GM19193 (cell line): ENCODE results near the gene SCYGR1.

Experiments used
- POLR2A ChIP-seq: IDR thresholded peaks from 4 replicates; pipeline ENCODE4 v1.6.1; 2011; ENCODE audit not compliant: insufficient read depth, insufficient read length; ENCODE audit errors: extremely low read depth

SCYGR1 gene

DNA sequence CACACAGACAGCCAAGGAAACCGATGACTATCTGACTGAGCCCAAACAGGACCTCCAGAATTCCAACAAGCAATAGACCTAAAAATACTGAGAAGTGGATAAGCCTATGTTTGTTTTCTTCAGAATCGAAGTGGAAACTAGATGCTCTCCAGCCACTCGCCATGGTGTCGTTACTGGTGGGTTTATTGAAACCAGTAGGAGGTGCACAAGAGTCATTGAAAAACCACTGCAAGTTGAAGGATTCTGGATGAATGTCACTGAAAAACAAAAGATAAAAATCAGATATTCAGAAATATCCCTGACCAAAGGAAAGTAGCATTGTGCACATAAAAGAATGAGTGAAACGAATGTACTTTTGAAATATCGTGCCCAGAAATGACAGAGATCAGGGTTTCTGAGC, 24.0 kb downstream of the SCYGR1 start:
- no peak for TF ChIP-seq POLR2A

DNA sequence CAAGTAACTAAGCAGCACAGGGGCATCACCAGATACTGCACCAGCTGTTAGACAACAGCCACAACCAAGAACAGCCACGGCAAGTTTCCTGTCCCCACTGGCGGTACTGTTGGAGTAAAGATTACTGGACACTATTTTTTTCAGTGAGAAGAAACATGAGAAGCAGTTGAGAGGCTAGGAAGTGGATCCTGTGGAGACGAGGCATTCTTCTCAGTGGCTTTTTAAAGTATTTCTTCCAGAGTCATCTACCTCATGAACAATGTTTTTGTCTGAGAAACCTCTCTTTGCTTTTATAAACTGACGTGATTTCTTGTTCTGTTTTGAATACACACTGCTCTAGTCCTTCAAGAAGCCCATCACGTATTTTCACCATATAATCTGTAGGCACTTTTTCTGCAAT, 27.4 kb downstream of the SCYGR1 start:
- no peak for TF ChIP-seq POLR2A

DNA sequence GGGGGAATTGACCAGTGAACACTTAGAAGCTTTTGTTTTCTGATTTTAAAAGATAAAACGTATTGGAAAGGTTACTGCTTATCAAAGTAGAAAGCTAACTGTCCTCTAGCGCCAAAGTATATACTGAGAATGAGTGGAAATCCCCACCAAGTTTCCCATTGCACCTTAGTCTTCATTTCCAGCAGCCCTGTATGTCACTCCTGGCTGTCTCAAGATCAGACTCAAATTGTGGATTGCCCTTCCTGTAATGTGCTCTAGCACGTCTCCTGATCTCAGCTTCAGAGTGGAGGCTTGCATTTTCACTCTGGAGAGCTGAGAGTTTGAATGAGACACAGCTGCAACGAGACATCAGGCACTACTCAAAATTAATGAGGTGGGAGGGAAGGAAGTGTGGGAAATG, 36.1 kb downstream of the SCYGR1 start:
- no peak for TF ChIP-seq POLR2A

DNA sequence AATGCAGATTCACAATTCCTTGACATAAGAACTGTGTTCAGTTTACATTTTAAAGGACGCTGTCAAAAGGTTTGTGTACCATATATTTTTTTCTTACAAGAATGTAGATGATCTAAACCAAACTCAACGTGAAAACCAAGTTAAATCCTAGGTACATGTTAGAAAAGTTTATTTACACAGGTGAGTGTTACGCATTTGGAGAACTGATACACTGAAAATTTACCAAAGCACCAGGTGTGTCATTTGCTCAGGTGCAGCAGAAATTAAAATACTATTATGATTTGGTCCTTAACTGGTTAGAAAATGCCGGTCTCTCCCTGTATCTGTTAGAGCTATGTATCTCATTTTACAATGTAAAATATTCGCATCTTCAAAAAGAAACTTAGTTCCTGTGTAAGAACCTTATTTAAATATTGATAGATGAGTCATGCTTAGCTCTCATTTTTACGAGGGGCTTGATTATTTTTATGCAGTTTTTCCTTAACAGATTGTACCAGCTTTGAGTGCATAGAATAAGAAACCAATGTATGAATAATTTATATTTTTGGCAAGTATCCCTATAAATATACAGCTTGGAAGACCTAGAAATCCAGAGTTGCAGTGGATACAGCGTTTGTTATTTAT, 37.6 kb downstream of the SCYGR1 start:
- TF ChIP-seq POLR2A: no peak

DNA sequence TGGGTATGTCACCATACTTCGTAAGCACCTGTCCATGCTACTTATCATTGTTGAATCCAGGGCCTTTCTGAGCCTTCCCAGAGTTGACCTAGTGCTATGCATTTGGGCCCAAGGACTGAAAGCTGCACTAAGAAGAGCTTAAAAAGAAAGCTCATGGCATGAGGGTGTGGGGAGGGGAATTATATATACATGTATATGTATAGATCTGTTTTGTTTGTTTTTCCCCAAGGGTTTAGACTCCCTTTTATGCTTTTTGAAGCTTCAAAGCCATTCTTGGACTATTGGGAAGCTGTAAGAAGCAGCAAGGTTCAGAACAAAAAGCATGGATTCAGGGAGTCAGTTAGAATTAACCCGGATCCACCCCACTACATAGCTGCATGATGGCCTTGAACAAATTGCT, 39.4 kb downstream of the SCYGR1 start:
- TF ChIP-seq POLR2A: no peak

DNA sequence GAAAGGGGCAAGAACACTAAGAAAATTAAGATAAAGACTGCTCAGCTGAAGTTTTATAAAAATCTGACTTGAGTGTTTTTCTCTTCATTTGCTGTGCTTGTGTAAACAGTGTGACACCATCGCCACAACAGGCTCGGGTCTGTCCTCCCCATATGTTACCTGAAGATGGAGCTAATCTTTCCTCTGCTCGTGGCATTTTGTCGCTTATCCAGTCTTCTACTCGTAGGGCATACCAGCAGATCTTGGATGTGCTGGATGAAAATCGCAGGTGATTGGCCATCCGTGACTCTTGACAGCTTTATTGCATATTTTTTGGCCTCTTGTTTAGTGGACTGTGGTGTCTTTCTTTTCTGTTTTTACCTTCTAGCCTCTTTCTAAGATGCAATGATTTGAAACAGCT, 40.6 kb downstream of the SCYGR1 start:
- no peak for TF ChIP-seq POLR2A

DNA sequence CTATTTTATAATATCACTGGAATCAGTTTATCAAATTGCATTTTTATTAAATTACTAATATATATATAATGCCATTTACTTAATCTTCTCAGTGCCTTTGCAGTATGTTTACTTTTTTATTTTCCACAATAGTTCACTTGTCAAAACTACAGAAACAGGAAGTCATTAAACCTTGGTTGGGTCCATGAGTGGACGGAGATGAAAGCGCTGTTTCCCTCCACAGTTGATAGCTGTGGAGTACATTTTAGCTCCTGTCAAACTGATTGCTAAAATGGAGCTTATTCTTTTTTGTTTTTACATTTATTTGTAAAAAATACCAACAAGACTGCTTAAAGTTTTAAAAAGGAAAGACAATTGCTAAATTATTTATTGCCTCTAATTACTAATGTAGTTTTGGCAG, 43.5 kb downstream of the SCYGR1 start:
- no peak for TF ChIP-seq POLR2A

DNA sequence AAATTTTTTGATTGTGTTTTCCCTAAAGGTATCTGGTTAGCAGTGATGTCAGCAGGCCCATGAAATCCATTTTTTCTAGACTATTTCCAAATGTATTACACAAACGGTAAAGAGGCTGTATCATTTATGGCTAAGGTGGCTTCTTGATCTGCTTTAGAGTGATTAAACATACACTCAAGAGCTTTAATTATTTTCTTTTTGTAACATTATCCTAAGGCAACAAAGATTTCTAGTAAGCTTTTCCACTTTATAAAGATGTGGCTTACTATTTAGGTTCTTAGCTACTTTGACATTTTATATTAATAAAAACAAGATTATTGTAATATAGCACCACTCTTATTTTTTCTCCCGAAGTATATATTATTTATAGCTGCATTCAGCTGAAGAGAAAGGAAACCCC, 46.2 kb downstream of the SCYGR1 start:
- TF ChIP-seq POLR2A: no peak

DNA sequence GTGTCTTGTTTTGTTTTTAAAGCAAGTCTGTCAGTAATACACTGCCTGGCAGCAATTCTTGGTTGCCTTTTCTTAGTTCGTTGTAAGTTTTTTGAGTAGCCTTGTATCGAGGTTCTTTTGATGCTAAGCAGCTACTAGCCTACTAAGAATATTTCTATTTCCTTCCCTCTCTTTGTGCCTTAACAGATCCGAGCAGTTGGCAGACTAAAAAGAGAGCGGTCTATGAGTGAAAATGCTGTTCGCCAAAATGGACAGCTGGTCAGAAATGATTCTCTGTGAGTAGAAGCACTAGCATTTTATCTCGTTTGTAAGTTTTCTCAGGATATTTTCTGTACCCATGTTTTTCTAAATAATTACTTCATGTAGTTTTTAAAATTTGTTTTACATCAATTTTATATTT, 47.6 kb downstream of the SCYGR1 start:
- no peak for TF ChIP-seq POLR2A

DNA sequence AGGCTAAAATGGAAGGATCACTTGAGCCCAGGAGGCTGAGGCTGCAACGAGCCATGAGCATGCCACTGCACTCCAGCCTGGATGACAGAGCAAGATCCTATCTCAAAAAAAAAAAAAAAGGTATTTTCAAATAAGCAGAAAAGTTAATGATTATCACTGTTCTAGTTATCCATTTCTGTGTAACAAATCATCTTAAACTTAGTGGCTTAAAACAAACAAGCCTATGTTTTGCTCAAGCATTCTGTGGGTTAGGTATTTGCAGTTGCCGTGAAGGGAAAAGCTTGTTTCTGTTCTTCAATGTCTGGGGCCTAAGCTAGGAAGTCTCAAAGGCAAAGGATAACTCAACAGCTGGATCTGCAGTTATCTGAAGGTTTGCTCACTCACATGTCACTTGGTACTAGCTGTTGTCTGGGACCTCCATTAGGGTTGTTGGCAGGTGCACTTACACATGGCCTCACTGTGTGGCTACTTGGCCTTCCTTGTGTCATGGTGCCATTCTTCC, 48.6 kb downstream of the SCYGR1 start:
- no peak for TF ChIP-seq POLR2A
